Left lung (tissue), 10 donors: ENCODE data around the gene FAM32A. TPM values are rescaled to one million over a fixed set of nuclear protein-coding genes. Genes with fewer than 3 reads are reported as not detected.

Experiments
- ATAC-seq: fragments of 200-7000 bp; cut with Tn5 transposase; one replicate; pipeline ENCODE4 v1.9.1; 2020; ENCODE audit warnings: moderate library complexity
- DNase-seq, 4 donors: peaks; one replicate each; pipeline ENCODE4 v3.0.0-alpha.2; 2013 to 2020
- H3K27ac ChIP-seq, 2 donors: fragments of 200-600 bp; sonication (generic) in 1 of 2; one replicate each; pipeline versions ENCODE4 v1.5.0 to v1.8.0; 2020 to 2021
- H3K27me3 ChIP-seq, 2 donors: fragments of 200-600 bp; sonication (generic) in 1 of 2; one replicate each; pipeline versions ENCODE4 v1.5.0 to v1.8.0; 2020 to 2021
- H3K36me3 ChIP-seq, 2 donors: fragments of 200-600 bp; sonication (generic) in 1 of 2; one replicate each; pipeline versions ENCODE4 v1.5.0 to v1.8.0; 2020 to 2021
- H3K4me1 ChIP-seq, 2 donors: fragments of 200-600 bp; one replicate each; pipeline ENCODE4 v1.8.0; 2021
- H3K4me3 ChIP-seq, 2 donors: fragments of 200-600 bp; sonication (generic) in 1 of 2; one replicate each; pipeline versions ENCODE4 v1.5.0 to v1.8.0; 2020 to 2021; ENCODE audit warnings: mild to moderate bottlenecking in 1 of 2
- H3K9me3 ChIP-seq, 2 donors: fragments of 200-600 bp; sonication (generic) in 1 of 2; one replicate each; pipeline versions ENCODE4 v1.5.0 to v1.8.0; 2020 to 2021
- intact Hi-C, 2 donors: fragments of 100-400 bp; cut with DNase I; formaldehyde crosslinking; loops; one replicate each; pipeline versions ENCODE4 v1.11.2 to v1.14.2; 2022
- polyA plus RNA-seq, 6 donors: library from polyadenylated mRNA; unstranded; fragments of 120-200 nt; gene quantifications; one replicate each; pipeline ENCODE4 v1.2.1, GENCODE V29; 2013; ENCODE audit not compliant: insufficient read length in 6 of 6
- total RNA-seq, 2 donors: library from RNA; stranded (reverse); fragmentation: NEBNext Ultra II Directional; extraction: Animal tissue kit (Norgen Biotek cat#: 25700); gene quantifications; one replicate each; pipeline ENCODE4 v1.2.1, GENCODE V29; 2021
- TF ChIP-seq, protein P1 (sequence below), 2 donors: fragments of 200-600 bp; sonication (generic) in 1 of 2; IDR thresholded peaks; one replicate each; pipeline versions ENCODE4 v1.5.0 to v1.8.0; 2021; ENCODE audit warnings: antibody characterized with exemption in 2 of 2
- donor health status: DM: no; HTN: yes; CAD: no.
- donor health status: DM: no; HTN: no; CAD: no.

Gene FAM32A
- total and polyA plus RNA-seq, 8 donors: 57.1 to 109 (median 101) TPM

DNA sequence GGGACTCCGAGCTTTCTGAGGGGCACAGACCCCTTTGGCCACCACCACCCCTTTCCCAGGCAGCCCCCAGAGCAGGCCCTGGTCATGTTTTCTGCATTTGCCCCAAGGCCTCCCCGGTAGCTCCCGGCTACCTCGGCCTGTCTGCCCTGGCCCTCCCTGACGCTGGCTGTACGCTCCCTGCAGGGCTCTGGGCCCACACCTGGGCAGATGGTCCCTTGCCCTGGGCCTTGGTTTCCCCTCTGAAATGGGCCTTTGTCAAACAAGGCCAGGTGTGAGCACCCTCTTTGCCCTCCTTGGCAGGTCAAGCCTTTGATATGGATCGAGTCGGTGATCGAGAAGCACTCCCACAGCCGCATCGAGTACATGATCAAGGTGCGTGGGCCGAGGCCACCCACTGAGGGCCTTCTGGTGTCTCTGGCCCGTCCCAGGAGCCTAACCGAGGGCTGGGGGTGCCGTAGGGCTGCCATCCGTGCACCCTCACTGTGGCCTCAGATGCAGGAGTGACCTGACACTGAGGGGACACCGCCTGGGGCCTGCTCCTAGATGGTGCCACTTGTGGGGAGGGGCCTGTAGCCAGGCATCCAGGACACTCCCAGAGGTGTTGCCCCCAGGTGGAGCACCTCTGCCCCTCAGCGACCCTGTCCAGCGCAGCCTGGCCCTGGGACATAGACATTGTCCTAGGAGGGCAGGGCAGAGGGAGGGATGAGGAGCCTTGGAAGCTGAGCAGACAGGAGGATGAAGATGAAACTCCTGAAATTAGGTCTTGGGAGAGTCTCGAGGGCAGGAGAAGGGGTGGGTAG is 42.8 kb downstream of the FAM32A start:
- intact Hi-C loops: no loop called here
- ATAC-seq (no peak), DNase-seq (peak in 1 of 4 donors; percentile 64)
- no peaks in the 10 kb centered on the region for H3K27me3 ChIP-seq
- no peaks in the 10 kb centered on the region for H3K4me1 ChIP-seq
- H3K9me3 ChIP-seq: no peaks in the 10 kb centered on the region
- H3K4me3 ChIP-seq: no peak overlapping the region
- H3K27ac ChIP-seq: no peak overlapping the region
- TF ChIP-seq, protein P1, sequence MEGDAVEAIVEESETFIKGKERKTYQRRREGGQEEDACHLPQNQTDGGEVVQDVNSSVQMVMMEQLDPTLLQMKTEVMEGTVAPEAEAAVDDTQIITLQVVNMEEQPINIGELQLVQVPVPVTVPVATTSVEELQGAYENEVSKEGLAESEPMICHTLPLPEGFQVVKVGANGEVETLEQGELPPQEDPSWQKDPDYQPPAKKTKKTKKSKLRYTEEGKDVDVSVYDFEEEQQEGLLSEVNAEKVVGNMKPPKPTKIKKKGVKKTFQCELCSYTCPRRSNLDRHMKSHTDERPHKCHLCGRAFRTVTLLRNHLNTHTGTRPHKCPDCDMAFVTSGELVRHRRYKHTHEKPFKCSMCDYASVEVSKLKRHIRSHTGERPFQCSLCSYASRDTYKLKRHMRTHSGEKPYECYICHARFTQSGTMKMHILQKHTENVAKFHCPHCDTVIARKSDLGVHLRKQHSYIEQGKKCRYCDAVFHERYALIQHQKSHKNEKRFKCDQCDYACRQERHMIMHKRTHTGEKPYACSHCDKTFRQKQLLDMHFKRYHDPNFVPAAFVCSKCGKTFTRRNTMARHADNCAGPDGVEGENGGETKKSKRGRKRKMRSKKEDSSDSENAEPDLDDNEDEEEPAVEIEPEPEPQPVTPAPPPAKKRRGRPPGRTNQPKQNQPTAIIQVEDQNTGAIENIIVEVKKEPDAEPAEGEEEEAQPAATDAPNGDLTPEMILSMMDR (IDR thresholded peaks at IDR 0.05): no peak
- H3K36me3 ChIP-seq: peaks cover 0 to 100% of the 10 kb centered on the region in 2 donors

DNA sequence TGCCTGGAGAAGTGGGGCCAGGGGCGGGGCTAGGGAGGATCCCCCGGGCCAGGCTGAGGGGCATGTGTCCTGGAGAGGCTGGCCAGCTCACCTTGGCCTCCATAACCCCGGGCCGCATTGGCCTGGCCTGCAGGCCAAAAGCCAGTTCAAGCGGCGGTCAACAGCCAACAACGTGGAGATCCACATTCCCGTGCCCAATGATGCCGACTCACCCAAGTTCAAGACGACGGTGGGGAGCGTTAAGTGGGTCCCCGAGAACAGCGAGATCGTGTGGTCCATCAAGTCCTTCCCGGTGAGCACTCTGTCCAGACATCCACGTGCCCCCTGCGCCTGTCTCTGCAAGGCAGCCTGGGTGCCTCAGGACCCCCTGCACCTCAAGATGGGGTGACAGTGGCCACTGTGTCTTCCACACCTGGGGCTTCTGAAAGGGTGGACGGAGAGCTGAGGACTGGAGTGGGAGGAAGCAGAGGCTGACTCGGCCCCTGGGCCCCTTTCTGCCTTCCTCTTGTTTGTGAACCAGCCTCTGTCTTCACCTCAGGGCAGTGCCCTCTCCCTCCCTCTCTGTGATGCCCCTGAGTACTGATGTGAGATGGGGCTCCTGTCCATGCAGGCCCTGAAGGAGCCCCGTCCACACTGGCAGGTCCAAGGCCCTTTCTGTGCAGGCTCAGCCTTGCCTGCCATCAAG is 43.6 kb downstream of the FAM32A start:
- Histone ChIP-seq H3K4me3 (no peak overlapping the region), H3K27me3 (no peaks in the 10 kb centered on the region), H3K4me1 (no peaks in the 10 kb centered on the region), H3K27ac (no peak overlapping the region), H3K9me3 (no peaks in the 10 kb centered on the region), H3K36me3 (peaks cover 0 to 100% of the 10 kb centered on the region in 2 donors)
- intact Hi-C loops: no loop called here
- ATAC-seq: no peak
- TF ChIP-seq, protein P1 (IDR thresholded peaks at IDR 0.05): no peak
- DNase-seq: peak in 1 of 4 donors; percentile 76

- ATAC-seq (no peak), DNase-seq (peak in 1 of 4 donors; percentile 58)
- no peaks in the 10 kb centered on the region for H3K27me3 ChIP-seq
- H3K9me3 ChIP-seq: no peaks in the 10 kb centered on the region
- no peaks in the 10 kb centered on the region for H3K4me1 ChIP-seq
- peaks cover 0 to 100% of the 10 kb centered on the region in 2 donors for H3K36me3 ChIP-seq
- TF ChIP-seq, protein P1 (IDR thresholded peaks at IDR 0.05): no peak
- intact Hi-C loops: no loop called here
- H3K27ac ChIP-seq: no peak overlapping the region
- no peak overlapping the region for H3K4me3 ChIP-seq
Observed at GRCh38 chr19:16229322-16229641, 44.1 kb downstream of the FAM32A start.

DNA sequence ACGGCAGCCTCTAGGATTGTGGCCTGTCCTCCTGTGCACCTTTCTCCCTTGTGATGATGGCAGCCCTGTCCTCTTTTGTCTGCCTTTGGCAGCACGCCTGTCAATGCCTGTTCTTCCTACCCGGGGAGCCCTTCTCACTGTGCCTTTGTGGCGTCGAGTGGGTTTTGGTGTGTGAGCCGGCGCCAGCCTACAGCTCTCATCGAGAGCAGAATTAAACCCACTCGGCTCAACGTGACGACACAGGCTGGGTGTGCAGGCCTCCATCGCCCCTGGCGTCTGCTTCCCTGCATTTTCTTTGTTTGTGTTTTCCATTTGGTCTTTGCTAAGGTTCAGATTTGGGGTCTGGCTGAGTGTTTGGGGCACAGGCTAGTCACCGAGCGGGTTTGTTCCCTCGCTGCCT is 46.9 kb downstream of the FAM32A start:
- no peak overlapping the region for H3K27ac ChIP-seq
- H3K4me1 ChIP-seq: peaks cover 0 to 14% of the 10 kb centered on the region in 2 donors
- intact Hi-C loops: no loop called here
- peaks cover 0 to 93% of the 10 kb centered on the region in 2 donors for H3K36me3 ChIP-seq
- no peak overlapping the region for H3K4me3 ChIP-seq
- DNase-seq: no peak
- H3K9me3 ChIP-seq: no peaks in the 10 kb centered on the region
- TF ChIP-seq, protein P1 (IDR thresholded peaks at IDR 0.05): no peak
- ATAC-seq: no peak
- no peaks in the 10 kb centered on the region for H3K27me3 ChIP-seq

- intact Hi-C loops: no loop called here
- Histone ChIP-seq H3K4me3 (no peak overlapping the region), H3K4me1 (peaks cover 0 to 17% of the 10 kb centered on the region in 2 donors), H3K9me3 (no peaks in the 10 kb centered on the region), H3K27ac (no peak overlapping the region), H3K27me3 (no peaks in the 10 kb centered on the region), H3K36me3 (peaks cover 0 to 88% of the 10 kb centered on the region in 2 donors)
- ATAC-seq: no peak
- DNase-seq: peak in 1 of 4 donors; percentile 63
- TF ChIP-seq, protein P1 (IDR thresholded peaks at IDR 0.05): no peak
Observed at GRCh38 chr19:16232568-16232967, 47.4 kb downstream of the FAM32A start.
